HepG2 (cell line): Measurements from ENCODE around the gene ZBTB8OS. TPM values are rescaled to one million over a fixed set of nuclear protein-coding genes. Genes with fewer than 3 reads are reported as not detected.
A peak's percentile ranks its signal among the peaks of the same experiment; 100 is the strongest.

ENCODE experiments used
- ELF3 ChIP-seq: IDR thresholded peaks from 2 replicates; pipeline ENCODE4 v1.6.1; 2016; ENCODE audit warnings: missing genetic modification reagents, missing compliant biosample characterization
- HDAC2 ChIP-seq: sonication (generic); formaldehyde crosslinking; IDR thresholded peaks from 2 replicates; pipeline ENCODE4 v1.4.0; 2020; ENCODE audit warnings: missing genetic modification reagents
- HIC2 ChIP-seq: sonication (generic); formaldehyde crosslinking; IDR thresholded peaks from 2 replicates; pipeline ENCODE4 v1.9.0; 2022; ENCODE audit warnings: low read depth, missing genetic modification reagents
- HNF4G ChIP-seq, 2 experiments: sonication (generic) in 1 of 2; formaldehyde crosslinking in 1 of 2; IDR thresholded peaks; 2 replicates each; pipeline versions ENCODE4 v1.4.0 to v1.6.1; 2011 to 2020; ENCODE audit warnings: borderline replicate concordance in 2 of 2, low read depth in 2 of 2, mild to moderate bottlenecking in 2 of 2, low read length in 1 of 2, missing genetic modification reagents in 1 of 2, moderate library complexity in 1 of 2
- NFKB2 ChIP-seq: sonication (generic); formaldehyde crosslinking; IDR thresholded peaks from 2 replicates; pipeline ENCODE4 v1.4.0; 2020; ENCODE audit warnings: missing genetic modification reagents, borderline replicate concordance
- NR0B2 ChIP-seq: sonication (generic); formaldehyde crosslinking; IDR thresholded peaks from 2 replicates; pipeline ENCODE4 v1.4.0; 2020; ENCODE audit warnings: mild to moderate bottlenecking, missing genetic modification reagents
- PLRG1 ChIP-seq: fragments of 450-650 bp; conservative IDR thresholded peaks from 2 replicates; pipeline ENCODE4 v1.6.1; 2016
- POGZ ChIP-seq: sonication (generic); formaldehyde crosslinking; IDR thresholded peaks from 2 replicates; pipeline ENCODE4 v1.4.0; 2020; ENCODE audit warnings: mild to moderate bottlenecking, missing genetic modification reagents
- POLR2G ChIP-seq: fragments of 200-400 bp; formaldehyde crosslinking; IDR thresholded peaks from 2 replicates; pipeline ENCODE4 v1.6.1; 2018; ENCODE audit warnings: mild to moderate bottlenecking, low read depth, low read length, moderate library complexity
- SALL1 ChIP-seq: sonication (generic); formaldehyde crosslinking; IDR thresholded peaks from 2 replicates; pipeline ENCODE4 v1.8.0; 2022; ENCODE audit warnings: mild to moderate bottlenecking, missing genetic modification reagents
- THRA ChIP-seq: sonication (generic); formaldehyde crosslinking; IDR thresholded peaks from 2 replicates; pipeline ENCODE4 v1.4.0; 2020; ENCODE audit warnings: missing genetic modification reagents, borderline replicate concordance
- U2AF2 ChIP-seq: fragments of 200-400 bp; formaldehyde crosslinking; IDR thresholded peaks from 2 replicates; pipeline ENCODE4 v1.6.1; 2017; ENCODE audit warnings: low read depth, mild to moderate bottlenecking, low read length
- ZFP1 ChIP-seq: IDR thresholded peaks from 2 replicates; pipeline ENCODE4 v1.6.1; 2016
- ZFP91 ChIP-seq: sonication (generic); formaldehyde crosslinking; IDR thresholded peaks from 2 replicates; pipeline ENCODE4 v1.9.0; 2022; ENCODE audit warnings: missing genetic modification reagents, mild to moderate bottlenecking, borderline replicate concordance
- ZNF232 ChIP-seq: sonication (generic); formaldehyde crosslinking; IDR thresholded peaks from 2 replicates; pipeline ENCODE4 v1.4.0; 2020; ENCODE audit warnings: missing genetic modification reagents, borderline replicate concordance
- ZSCAN21 ChIP-seq: sonication (generic); formaldehyde crosslinking; IDR thresholded peaks from 2 replicates; pipeline ENCODE4 v1.8.0; 2022; ENCODE audit warnings: mild to moderate bottlenecking, missing genetic modification reagents, moderate library complexity, borderline replicate concordance
- polyA plus RNA-seq, 8 experiments: library from polyadenylated mRNA; depleted of rRNA in 3 of 8; stranded (reverse) in 7 of 8; unstranded in 1 of 8; fragments of >200 nt; fragmentation: Illumina TruSeq in 4 of 8; extraction: Trizol in 4 of 8; gene quantifications; 2 replicates each; pipeline versions ENCODE4 v1.2.1 to v1.2.3, GENCODE V29; 2011 to 2016; ENCODE audit warnings: low read depth in 4 of 8, missing spikeins in 1 of 8, mixed read lengths in 1 of 8; ENCODE audit not compliant: insufficient read depth in 1 of 8
- total RNA-seq, 5 experiments: library from RNA; depleted of rRNA; stranded (reverse); fragments of >200 nt; fragmentation: Illumina TruSeq; extraction: Trizol; gene quantifications; 2 replicates each; pipeline ENCODE4 v1.2.3, GENCODE V29; 2016; ENCODE audit warnings: low read depth in 1 of 5
- TF ChIP-seq, protein P1 (sequence below): IDR thresholded peaks from 2 replicates; pipeline ENCODE4 v1.6.1; 2016; ENCODE audit warnings: missing compliant biosample characterization, missing genetic modification reagents, borderline replicate concordance
- TF ChIP-seq, protein P2 (sequence below): sonication (generic); formaldehyde crosslinking; IDR thresholded peaks from 2 replicates; pipeline ENCODE4 v1.8.0; 2022; ENCODE audit warnings: mild to moderate bottlenecking, missing genetic modification reagents, moderate library complexity
- TF ChIP-seq, protein P3 (sequence below): sonication (generic); formaldehyde crosslinking; IDR thresholded peaks from 2 replicates; pipeline ENCODE4 v1.5.1; 2020; ENCODE audit warnings: missing genetic modification reagents, mild to moderate bottlenecking, borderline replicate concordance

Gene ZBTB8OS
- total and polyA plus RNA-seq, 2 of the 13 experiments (the other 11 are each of a cell fraction or from before 2014, with no cell fraction given), result 57.7 to 84.8 TPM

GRCh38 chr1:32612189-32612881, 38.0 kb downstream of the ZBTB8OS start (continued):
- no peak for TF ChIP-seq HIC2
- peak; percentile 93 for TF ChIP-seq POLR2G
- TF ChIP-seq, protein P1, sequence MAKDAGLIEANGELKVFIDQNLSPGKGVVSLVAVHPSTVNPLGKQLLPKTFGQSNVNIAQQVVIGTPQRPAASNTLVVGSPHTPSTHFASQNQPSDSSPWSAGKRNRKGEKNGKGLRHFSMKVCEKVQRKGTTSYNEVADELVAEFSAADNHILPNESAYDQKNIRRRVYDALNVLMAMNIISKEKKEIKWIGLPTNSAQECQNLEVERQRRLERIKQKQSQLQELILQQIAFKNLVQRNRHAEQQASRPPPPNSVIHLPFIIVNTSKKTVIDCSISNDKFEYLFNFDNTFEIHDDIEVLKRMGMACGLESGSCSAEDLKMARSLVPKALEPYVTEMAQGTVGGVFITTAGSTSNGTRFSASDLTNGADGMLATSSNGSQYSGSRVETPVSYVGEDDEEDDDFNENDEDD (CRISPR knock-in tag), result no peak
- TF ChIP-seq HNF4G (IDR thresholded peaks at IDR 0.05; ENCODE audit: borderline replicate concordance, low read depth, low read length), result 0 out of 2 replicates have a peak, but pooled peaks have one; percentile 13
- no peak for TF ChIP-seq HNF4G (CRISPR knock-in tag; IDR thresholded peaks at IDR 0.05; ENCODE audit: borderline replicate concordance, low read depth)
- peak; percentile 45; the same call in 1 of the 2 replicates for TF ChIP-seq HDAC2 (CRISPR knock-in tag)
- TF ChIP-seq ZSCAN21 (CRISPR knock-in tag), result peak; percentile 67; the same call in 1 of the 2 replicates
- no peak for TF ChIP-seq NFKB2 (CRISPR knock-in tag)
- TF ChIP-seq, protein P2, sequence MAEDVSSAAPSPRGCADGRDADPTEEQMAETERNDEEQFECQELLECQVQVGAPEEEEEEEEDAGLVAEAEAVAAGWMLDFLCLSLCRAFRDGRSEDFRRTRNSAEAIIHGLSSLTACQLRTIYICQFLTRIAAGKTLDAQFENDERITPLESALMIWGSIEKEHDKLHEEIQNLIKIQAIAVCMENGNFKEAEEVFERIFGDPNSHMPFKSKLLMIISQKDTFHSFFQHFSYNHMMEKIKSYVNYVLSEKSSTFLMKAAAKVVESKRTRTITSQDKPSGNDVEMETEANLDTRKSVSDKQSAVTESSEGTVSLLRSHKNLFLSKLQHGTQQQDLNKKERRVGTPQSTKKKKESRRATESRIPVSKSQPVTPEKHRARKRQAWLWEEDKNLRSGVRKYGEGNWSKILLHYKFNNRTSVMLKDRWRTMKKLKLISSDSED (CRISPR knock-in tag), result no peak
- TF ChIP-seq NR0B2, result no peak
- TF ChIP-seq THRA (CRISPR knock-in tag), result peak; percentile 50; the same call in 1 of the 2 replicates
- peak; percentile 83 for TF ChIP-seq ZFP91
- no peak for TF ChIP-seq ZFP1 (CRISPR knock-in tag)
- TF ChIP-seq PLRG1, result no peak
- TF ChIP-seq, protein P3, sequence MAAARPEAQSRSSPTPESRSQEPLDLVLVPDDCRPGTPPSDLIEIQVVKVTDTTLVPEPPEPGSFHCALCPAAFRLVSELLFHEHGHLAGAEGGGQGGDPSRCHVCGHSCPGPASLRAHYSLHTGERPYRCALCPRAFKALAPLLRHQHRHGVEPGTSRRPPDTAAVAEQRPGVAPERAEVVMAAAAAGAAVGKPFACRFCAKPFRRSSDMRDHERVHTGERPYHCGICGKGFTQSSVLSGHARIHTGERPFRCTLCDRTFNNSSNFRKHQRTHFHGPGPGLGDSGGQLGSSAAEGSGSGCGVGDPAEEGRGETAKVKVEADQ (CRISPR knock-in tag), result no peak
- TF ChIP-seq U2AF2, result no peak
- peak; percentile 76 for TF ChIP-seq POGZ (CRISPR knock-in tag)
- TF ChIP-seq ELF3 (CRISPR knock-in tag), result 0 out of 2 replicates have a peak, but pooled peaks have one; percentile 8
- TF ChIP-seq SALL1 (CRISPR knock-in tag), result peak; percentile 66
- 0 out of 2 replicates have a peak, but pooled peaks have one; percentile 43 for TF ChIP-seq ZNF232
